Measurements from ENCODE around the gene GFER.
A peak's percentile ranks its signal among the peaks of the same experiment; 100 is the strongest.
"Not testable (repeated sequence)": the region's sequence is repeated elsewhere in the genome, so short reads cannot be mapped to it uniquely, and the experiment has no call there.

The GFER gene

DNA sequence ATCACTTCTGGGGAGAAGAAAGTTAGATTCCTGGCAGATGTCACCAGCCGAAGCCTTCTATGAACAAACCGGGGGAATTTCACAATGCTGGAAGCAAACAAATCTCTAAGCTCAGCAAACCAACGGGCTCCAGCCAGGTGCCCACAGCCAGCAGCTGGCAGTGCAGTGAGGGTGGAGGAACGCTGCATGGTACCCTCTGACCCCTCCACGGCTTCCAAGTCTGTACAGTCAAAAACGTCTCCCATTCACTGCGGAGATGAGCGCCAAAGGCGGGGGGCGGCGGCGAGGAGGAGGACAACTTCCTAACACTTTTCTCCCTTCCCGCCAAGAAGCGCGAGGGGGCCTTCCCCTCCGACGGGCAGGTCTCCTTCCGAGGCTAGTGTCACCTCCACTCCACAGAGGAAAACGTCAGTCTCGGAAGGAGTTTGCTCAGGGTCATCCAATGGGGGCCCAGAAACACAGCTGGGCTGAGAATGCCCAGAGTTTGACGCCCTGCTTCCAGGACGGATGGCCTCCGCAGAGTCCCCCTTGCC, 24.7 kb downstream of the GFER start:
- no peak for DNase-seq

DNA sequence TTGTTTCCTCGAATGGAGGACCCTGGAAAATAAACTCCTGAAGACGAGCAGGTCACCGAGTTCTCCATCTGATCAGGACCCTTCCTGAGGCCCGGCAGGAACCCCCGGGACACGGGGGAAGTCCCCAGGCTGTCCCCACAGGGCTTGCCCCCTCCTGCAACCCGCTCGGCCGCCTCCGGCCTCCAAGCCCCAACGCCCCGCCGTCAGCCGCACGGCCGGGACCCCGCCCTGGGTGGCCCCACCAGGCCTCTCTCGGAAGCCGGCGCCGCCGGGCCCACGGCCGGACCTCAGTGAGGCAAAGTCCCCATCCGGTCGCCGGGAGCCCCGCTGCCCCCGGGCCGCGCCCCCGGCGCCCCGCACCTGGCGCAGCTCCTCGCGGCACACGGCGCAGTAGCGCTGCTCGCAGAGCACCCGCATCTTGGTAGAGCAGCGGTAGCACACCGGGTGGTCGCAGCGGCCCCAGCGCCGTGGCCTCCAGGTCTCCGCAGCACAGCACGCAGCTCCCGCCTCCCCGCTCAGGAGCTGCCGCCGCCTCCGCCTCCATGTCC, 25.2 kb downstream of the GFER start:
- DNase-seq, result no peak

DNA sequence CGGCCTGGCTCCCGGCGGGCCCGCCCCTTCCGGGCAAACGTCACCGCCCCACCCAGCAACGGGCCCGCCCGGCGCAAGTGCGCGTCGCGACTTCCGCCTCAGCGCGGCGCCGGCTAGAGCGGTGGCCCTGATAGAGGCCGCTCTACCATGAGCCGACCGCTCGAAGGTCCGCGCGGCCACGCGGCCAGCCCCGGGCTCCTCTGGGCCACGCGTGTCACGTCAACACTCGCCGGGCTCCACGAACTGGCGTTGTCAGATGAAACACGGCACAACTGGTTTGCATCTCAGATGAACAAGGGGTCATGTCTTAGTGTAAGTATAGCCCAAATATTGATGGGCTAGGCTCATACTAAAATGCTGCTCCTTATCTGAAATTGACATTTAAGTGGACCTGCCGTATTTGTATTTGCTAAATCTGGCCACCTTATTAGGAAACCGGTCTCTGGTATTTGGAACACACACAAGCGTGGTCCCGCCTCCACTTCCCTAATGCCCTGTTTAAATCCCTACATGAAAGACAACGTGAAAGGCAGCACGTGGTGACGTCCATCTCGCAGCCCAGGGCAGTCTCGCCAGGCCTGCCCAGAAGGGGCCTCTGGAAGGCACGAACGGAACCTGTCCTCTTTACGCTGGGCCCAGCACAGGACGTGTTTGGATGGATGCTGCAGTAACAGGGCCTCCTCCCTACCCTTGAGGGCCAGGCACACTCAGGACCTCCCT, 26.0 kb downstream of the GFER start, which contains the start of gene ZNF598:
ZNF598 (minus strand) TSS at position 31 of the 720 bp plus-strand sequence.
- peak; percentile 90 for DNase-seq

DNA sequence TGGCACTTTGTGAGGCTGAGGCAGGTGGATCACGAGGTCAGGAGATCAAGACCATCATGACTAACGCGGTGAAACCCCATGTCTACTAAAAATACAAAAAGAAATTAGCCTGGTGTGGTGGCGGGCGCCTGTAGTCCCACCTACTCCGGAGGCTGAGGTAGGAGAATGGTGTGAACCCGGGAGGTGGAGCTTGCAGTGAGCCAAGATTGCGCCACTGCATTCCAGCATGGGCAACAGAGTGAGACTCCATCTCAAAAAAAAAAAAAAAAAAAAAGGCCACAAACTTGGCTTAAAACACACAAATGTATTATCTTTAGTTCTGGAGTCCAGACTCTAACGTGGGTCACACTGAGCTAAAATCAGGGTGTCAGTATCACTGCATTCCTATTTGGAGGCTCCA, 27.7 kb downstream of the GFER start:
- DNase-seq, result not testable (repeated sequence)

DNA sequence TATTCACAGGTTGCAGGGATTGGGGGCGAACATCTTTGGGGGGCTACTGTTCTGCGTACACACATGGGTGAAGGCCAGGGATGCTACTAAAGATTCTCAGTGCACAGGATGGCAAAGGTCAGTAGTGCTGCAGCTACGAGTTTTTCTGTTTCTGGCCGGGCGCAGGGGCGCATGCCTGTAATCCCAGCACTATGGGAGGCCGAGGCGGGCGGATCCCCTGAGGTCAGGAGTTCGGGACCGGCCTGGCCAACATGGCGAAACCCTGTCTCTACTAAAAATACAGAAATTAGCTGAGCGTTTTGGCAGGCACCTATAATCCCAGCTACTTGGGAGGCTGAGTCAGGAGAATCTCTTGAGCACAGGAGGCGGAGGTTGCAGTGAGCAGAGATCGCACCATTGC, 29.5 kb downstream of the GFER start:
- no peak for DNase-seq

DNA sequence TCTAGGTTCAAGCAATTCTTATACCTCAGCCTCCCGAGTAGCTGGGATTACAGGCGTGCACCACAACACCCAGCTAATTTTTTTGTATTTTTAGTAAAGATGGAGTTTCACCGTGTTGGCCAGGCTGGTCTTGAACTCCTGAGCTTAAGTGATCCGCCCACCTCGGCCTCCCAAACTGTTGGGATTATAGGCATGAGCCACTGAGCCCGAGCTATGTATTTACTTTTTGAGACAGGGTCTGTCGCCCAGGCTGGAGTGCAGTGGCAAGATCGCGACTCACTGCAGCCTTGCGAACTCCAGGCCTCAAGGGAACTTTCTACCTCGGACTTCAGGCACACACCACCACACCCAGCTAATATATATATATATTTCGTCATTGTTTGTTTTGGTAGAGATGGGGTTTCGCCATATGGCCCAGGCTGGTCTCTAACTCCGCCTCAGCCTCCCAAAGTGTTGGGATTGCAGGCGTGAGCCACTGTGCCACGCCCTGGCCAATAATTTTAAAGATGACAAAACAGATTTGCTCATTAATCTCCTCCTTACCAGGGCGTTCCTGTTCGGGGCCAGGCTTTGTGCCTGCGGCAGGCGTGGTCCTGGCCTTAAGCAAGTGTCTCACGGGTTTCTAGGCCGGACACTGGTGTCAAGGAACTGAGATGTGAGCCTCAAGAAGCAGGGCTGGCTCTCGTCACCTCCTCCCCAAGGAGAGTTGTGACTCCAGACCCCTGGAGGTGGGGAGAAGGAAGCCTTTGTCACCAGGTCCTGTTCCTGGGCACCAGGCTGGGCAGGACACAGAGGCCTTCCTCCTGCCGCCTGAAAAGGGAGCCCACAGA, 31.3 kb downstream of the GFER start:
- DNase-seq, result no peak

DNA sequence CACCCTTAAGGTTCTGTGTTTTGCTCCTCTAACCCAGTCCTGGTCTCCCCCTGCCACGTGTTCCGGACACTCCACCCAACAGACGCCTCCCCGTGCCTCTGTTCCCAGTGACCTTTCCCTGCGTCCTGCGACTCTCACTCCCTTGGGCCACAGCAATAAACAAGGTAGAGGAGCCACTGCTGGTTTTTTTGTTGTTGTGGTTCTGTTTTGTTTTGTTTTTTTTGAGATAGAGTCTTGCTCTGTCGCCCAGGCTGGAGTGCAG, 31.9 kb downstream of the GFER start:
- no peak for DNase-seq

DNA sequence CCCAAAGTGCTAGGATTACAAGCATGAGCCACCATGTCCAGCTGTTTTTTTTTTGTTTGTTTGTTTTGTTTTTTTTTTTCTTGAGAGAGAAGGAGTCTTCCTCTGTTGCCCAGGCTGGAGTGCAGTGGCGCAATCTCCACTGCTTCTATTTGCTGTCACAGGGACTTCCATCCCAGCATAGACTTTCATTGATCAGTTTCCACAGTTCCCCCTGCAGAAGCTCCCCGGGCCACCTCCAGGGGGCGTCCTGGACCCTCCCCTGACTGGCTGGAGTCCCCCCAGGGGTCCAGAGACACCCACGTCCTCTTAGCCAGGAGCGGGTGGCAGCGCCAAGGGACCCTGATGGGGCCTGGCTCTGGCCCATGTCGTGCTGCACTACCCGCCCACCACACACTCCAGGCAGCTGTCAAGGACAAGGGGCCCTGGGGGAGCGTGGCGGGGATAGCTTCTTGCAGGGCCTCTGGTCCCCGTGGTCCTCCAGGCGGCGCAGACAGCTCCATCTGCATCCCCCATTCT, 32.5 kb downstream of the GFER start:
- DNase-seq, result no peak

DNA sequence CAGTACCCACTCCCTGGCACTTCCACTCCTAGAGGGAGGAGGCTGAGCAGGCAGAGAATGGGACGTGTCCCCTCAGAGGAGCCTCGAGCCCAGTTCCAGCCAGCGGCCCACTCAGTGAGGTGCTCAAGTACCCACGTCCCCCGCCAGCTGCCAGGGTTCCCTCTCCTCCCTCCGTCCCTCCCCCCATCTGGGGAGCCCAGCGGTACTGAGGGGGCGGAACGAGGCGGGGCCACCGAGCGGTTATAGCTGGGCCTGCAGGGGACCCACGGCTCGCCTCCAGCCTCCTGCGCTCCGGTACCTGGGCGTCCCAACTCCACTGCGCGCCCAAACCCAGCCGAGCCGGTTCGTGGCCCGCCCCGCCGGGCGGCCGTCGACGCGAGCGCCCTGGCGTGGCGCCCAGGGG, 35.5 kb downstream of the GFER start, which contains the start of gene NPW:
NPW (plus strand) TSS at position 268 of the 403 bp plus-strand sequence.
- no peak for DNase-seq

DNA sequence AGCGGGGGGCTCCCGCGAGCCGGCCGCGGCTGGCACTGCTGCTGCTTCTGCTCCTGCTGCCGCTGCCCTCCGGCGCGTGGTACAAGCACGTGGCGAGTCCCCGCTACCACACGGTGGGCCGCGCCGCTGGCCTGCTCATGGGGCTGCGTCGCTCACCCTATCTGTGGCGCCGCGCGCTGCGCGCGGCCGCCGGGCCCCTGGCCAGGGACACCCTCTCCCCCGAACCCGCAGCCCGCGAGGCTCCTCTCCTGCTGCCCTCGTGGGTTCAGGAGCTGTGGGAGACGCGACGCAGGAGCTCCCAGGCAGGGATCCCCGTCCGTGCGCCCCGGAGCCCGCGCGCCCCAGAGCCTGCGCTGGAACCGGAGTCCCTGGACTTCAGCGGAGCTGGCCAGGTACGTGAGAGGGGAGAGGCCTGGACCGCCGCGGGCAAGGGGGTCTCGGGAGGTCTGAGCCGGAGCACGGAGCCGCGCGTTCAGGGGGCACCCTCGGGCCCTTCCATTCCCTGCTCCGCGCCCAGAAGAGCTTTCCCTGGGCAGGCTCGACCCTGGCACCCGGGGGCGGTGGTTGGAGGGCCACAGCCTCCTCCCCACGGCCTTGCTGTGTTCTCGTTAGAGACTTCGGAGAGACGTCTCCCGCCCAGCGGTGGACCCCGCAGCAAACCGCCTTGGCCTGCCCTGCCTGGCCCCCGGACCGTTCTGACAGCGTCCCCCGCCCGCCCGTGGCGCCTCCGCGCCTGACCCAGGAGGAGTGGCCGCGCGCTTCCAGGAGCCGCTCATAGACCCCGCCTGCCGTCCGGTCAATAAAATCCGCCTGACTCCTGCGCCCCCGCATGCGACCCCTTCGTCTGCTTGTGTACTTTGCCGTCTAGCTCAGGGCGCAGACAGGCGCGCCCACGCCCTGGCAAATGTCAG, 36.2 kb downstream of the GFER start:
- DNase-seq, result peak; percentile 42

DNA sequence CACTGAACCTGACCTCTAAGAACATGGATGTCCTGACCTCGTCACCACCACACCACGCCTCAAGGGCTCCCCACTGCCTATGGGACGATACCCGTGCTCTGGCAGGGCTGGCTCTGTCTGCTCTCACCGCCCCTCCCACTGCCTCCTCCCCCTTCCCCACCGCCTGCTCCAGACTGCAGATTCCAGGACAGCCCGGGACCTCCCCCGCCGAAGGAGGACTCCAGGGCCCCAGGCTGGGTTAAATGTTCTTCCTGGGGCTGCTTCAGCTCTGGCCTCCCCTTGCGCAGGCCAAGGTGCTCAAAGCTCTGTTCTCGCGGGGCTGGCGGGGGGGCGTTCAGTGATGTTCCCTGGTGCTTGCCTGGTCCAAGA, 38.7 kb downstream of the GFER start:
- DNase-seq, result no peak

DNA sequence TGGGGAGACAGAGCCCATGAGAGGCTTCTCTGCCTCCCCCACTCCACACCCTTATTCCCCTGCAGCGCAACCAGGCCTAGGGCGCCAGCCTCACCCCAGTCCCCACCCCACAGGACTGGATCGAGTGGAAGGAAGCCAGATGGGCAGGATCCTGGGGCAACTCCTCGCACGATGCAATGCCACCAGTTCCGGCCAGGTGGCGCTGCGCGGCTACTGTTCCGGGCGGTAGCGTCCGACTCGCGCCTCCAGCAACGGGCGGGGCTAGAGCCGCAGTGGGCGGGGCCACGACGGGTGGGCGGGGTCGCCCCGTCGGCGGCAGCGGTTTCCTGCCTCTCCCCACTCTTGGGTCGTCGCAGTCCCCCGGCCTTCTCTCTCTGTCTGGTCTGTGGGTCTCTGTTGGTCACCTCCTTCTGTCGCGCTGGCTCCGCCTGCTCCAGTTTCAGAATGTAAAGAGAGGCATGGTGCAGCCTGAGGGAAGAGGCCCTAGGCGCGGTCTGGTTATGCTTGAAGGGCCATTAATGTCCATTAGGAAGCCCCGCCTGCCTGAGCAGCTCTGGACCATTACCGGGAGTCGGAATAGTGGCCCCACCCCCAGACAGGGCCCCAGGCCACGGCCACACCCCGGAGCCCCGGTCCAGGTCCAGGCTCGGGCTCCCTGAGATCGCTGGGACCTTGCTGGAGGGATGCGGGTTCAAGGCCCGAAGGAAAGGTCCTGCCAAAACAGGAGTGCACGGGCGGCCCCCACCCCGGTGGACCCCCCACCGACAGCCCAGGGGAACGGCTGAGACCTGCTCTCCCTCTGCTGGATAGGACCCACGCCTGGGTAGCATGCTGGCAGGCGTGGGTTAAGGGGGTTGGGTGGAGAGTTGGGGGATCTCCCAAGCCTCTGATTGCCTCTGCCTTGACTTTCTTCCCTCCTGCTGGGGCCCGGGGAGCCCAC, 39.4 kb downstream of the GFER start:
- DNase-seq, result peak; percentile 81

DNA sequence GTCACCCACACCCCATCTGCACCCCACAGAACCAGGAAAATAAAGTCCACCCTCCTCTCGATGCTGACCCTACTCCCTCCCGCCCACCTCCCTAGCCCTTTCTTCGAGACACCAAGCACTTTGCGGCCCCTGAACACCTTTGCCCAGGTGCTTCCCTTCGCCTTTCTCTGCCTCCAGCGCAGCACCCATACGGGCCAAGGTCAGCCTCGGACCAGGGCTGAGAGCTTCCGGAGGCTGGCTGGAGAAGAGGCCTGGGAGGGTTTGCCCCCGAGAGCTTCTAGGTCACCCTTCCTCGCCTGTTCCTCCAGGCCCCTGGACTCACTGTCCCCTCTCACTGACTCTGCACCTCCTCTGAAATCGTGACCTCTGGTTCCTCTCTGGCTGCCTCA, 40.0 kb downstream of the GFER start:
- DNase-seq, result no peak

DNA sequence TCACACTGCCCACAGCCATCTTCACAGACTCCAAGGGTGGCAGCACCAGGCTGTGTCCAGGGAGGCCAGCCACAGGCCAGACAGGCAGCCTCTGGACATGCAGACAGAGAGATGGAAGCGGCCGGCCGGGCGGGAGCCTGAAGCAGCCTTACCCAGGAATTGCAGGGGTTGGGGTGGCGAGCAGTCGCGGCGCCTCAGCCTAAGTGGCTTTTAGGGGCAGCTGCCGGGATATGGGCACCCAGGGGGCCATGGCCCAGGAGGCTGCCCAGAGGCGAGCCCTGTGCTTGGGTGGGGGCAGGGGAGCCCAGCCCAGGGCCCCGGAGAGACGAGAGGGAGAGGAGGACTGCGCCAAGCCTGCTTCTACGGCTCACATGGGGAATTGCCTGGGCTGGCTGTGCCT, 41.3 kb downstream of the GFER start:
- no peak for DNase-seq

DNA sequence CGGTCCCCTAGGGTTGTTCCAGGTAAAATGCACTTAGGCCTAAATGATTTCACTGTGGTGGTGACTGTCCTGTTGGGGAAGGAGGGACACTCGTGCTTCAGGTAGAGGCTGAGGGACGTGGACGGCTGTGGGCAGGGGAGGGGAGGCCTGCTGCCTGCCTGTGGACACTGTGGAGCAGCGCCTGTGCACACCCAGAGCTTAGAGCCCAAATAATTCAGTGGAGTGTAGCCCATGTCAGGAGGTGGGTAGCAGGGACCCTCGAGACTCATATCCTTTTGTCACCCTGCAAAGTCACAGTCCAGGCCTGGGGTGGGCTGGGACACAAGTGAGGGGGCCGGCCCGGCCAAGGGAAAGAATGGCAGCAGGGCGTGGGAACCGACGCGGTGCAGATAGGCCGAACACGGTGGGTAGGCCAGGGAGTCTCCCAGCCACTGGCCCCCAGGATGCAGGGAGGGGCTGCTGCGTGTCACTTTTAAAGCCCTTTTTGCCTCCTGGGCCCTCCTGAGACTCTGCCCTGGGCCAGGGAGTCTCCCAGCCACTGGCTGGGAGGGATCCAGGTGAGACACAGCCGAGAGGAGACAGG, 42.0 kb downstream of the GFER start:
- DNase-seq, result no peak

DNA sequence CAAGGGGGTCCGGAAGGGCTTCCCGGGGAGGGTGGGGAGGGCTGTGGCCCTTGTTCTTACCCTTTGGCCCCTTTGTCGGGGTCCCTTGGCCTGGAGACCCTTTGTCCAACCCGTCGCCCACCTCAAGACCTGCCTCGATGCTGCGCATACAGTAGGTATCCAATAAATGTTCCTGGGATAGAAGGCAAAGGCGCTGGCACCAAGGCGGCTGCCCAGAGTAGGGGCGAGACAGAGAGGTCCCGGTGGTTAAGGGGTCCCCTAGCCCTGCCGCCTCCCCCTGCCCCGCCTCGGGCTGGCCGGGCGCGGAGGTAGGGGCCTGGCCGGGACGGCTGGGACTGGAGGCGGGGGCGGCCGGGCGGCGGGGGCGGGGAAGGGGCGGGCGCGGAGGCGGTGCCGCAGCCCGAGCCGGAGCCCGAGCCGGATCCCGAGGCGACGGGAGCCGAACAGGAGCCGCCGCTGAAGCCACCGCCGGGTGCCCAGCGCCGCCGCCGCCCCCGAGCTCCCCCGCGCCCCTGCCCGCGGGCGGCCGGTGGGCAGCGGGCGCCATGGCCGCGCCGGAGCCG, 42.5 kb downstream of the GFER start, which contains the start of gene NHERF2:
NHERF2 (plus strand) TSS at position 442 of the 563 bp plus-strand sequence; CDS start at position 546, 104 bp downstream.
- no peak for DNase-seq

DNA sequence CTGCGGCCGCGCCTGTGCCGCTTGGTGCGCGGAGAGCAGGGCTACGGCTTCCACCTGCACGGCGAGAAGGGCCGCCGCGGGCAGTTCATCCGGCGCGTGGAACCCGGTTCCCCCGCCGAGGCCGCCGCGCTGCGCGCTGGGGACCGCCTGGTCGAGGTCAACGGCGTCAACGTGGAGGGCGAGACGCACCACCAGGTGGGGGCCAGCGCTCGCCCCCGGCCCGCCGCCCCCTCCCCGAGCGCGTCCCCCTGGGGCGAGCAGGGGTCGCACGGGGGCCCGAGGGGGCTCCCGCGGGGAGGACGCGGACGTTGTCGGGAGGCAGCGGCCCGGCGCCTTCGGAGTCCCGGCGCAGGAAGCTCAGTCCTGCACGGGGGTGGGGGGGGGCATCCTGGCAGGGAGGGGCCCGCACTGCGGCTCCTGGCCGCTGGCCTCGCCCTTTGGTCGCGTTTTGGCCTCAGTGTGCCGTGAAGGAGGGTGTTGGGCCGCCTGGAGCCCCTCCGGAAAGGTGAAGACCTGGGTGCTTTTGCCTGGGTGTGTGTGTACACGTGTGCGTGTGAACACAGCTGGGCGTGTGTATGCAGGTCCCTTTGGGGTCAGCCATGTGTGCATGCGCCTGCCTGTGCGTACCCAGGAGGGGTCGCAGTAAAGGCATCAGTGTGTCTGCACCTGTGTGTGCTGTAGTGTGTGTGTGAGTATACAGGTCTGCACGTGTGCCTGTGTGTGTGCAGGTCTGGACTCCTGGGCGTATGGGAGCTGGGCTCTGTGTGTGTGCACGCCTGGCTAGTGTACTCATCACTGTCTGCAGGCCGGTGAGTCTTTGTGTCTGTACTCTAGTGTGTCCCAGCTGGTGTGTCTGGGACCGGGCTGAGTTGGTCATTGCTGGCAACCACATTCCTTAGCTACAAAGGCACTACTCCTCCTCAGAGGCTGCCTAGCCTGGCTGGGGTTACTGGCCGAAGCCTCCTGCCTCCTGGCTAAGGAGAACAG, 43.3 kb downstream of the GFER start:
- DNase-seq, result no peak

DNA sequence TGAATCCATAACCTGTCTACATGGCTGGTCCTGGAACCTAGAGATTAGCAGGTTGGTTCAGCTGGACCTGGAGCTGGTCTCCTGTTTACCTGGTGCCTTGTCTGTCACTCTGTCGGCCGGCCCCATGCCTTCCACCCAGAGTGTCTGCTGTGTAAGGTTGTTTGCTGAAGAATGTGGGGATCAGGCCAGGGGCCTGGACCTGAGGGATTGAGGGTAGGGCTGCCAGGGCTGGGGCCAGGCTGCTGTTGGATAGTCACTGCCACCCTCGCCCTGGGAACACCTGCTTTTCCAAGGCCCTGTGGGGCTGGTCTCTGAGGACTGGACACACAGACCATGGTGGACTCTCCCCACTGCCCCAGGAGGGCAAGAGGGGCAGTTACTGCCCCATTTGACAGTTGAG, 44.2 kb downstream of the GFER start:
- DNase-seq, result no peak

DNA sequence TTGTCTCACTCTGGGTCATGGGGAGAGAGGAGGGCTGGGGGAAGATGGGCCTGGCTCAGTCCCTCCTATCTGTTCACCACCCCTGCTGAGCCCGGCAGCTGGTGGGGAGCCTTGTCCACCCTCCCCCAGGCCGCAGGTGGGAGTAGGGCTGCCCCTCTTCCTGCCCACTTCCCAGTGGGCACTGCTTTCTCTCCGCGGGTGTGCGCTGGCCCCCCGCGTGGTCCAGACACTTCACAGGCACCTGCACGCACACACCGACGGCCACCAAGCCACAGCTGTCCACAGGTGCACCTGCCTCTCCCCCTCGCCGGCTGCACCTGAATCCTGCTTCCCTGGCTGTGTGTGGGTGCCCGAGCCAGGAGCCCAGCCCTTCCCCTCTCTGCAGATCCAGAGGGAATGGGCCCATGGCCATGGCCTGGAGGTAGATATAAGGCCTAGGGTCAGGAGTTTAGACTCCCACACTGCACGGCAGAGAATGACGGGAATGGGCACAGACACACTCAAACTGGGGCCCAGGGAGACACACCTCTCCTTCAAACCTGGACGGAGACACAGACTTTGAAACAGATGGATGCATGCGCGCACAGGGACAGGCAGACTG, 44.7 kb downstream of the GFER start:
- peak; percentile 81 for DNase-seq
